ENCODE data around the gene TYW1B.
"Not testable (repeated sequence)": the region's sequence is repeated elsewhere in the genome, so short reads cannot be mapped to it uniquely, and the experiment has no call there.

The TYW1B gene

GRCh38 chr7:72816370-72817157 is 11.4 kb downstream of the TYW1B start:
- not testable (repeated sequence) for DNase-seq

GRCh38 chr7:72810437-72810836 is 17.6 kb downstream of the TYW1B start:
- not testable (repeated sequence) for DNase-seq

GRCh38 chr7:72808511-72808910 is 19.5 kb downstream of the TYW1B start:
- DNase-seq = not testable (repeated sequence)

DNA sequence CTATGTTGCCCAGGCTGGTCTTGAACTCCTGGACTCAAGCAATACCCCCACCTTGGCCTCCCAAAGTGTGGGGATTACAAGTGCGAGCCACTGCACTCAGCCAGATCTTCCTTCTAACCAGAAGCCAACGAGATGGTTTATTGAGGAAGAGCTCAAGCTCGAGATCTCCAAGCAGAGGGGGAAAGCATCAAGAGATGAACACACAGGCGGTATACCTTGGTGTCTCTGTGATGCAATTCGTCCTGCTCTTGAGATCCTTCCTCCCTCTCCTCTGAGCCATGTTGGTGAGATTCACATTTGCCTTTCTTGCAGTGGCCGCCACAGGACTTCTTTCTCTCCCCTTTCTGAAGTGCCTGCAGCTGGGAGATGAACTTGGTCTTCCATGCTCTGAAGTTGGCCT is 21.1 kb downstream of the TYW1B start:
- DNase-seq = not testable (repeated sequence)

GRCh38 chr7:72805526-72806494 is 22.2 kb downstream of the TYW1B start:
- no peak for DNase-seq

DNA sequence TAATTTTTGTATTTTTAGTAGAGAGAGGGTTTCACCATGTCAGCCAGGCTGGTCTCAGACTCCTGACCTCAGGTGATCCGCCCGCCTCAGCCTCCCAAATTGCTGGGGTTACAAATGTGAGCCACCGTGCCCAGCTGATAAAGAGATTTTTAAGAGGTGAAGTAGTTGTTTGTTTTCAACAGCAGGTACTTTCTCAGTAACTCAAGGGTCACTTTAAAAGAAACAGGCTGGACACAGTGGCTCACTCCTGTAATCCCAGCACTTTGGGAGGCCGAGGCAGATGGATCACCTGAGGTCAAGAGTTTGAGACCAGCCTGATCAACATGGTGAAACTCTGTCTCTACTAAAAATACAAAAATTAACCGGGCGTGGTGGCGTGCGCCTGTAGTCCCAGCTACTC is 24.2 kb downstream of the TYW1B start:
- not testable (repeated sequence) for DNase-seq

DNA sequence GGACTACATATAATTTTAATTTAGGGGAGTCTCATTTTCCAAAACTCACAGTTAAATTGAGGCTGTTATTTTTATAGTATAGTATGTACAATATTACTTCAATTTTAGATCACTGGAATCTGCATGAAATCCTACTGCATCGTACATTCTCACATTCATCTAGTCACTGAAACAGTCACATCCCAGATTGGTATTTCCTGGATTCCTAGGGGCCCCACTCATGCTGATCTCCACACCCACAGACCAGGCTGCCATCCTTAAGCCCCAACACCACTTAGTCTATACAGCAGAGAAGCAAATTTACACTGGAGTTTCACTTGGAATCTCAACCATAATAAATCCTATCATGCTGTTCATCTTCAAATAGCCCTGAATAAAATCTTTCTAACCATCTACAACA is 26.4 kb downstream of the TYW1B start:
- DNase-seq = not testable (repeated sequence)

- not testable (repeated sequence) for DNase-seq
Measured at GRCh38 chr7:72795401-72795800, 32.6 kb downstream of the TYW1B start.

DNA sequence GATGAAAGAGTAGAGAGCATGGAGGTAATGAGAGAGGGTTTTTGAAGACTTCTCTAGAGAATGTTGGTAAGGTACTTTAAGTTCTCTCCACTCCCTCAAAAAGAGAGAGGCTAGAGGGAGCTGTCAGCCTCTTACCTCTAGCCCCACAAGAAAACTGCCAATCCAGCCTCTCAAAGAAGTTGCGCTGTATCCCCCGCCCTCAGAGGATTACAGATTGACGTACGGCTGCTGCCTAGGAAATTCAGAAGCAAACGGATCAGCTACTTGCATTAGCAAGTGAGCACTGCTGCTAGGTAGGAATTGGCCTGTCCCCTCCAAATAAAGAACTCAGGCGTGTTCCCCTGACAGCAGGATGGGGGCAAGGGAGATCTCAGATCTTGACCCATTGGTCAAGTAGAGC is 34.2 kb downstream of the TYW1B start:
- no peak for DNase-seq

- DNase-seq = not testable (repeated sequence)
Measured at GRCh38 chr7:72790698-72791060, 37.3 kb downstream of the TYW1B start.

DNA sequence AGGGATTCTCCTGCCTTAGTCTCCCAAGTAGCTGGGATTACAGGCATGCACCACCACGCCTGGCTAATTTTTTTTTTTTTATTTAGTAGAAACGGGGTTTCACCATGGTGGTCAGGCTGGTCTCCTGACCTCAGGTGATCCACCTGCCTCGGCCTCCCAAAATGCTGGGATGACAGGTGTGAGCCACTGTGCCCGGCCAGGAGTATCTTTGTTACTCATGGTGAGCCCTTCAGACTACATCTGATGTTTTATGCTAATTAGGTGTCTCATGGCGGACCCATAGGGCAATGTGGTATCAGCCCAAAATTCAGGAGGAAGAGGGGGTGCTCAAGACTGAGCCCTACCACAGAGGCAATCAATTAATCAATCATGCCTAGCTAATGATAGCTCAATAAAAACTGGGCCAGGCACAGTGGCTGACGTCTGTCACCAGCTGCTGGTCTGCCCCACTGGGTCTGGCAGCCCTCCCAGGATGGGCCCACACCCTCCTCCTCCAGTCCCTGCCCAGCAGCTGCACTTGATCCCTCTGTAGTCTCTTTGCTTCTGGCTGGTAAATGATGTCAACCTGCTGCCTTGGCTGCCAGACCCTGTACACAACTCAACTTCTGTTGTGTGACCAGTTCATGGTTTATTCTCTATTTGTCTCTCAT is 37.8 kb downstream of the TYW1B start:
- not testable (repeated sequence) for DNase-seq

- no peak for DNase-seq
Measured at GRCh38 chr7:72785166-72785955, 42.6 kb downstream of the TYW1B start.

GRCh38 chr7:72783601-72784370 is 44.2 kb downstream of the TYW1B start:
- DNase-seq = not testable (repeated sequence)

- DNase-seq = no peak
Measured at GRCh38 chr7:72781631-72782030, 46.4 kb downstream of the TYW1B start.

DNA sequence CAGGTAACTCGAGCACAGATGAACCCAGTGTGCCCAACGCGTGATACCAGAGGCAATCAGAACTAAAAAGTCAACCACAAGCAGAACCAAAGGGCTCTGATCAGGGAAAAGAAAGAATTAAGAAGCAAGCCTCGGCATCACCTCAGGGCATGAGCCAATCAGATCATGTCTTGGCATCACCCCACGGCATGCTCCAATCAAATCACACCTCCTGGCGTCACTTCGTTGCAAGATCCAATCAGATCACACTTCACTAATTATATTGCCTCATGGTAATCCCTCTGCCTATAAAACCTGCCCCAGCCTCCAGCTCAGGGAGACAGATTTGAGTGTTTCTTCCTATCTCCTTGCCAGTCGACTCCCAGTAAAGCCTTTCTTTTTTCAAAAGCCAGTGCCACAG is 46.8 kb downstream of the TYW1B start:
- no peak for DNase-seq

- not testable (repeated sequence) for DNase-seq
Measured at GRCh38 chr7:72780289-72780894, 47.6 kb downstream of the TYW1B start.

DNA sequence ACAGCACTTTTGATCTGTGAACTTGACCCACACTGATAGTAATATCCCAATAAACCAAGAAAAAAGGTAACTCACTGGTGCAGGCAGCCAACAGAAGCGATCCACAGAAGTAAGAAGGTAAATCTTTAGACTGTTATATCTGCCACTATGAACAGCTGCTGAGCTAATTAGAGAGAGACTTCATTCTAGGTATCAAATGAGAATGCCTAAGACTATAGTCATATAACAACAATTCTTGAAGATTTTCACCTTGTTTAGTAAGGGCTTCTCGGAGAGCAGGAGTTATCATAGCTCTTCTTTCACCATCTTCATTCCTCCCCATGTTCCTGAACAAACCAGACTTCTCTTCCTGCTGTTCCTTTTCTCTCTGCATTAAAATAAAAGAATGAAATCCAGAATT is 50.8 kb downstream of the TYW1B start:
- DNase-seq = not testable (repeated sequence)

GRCh38 chr7:72772627-72773026 is 55.4 kb downstream of the TYW1B start:
- DNase-seq = not testable (repeated sequence)

- DNase-seq = not testable (repeated sequence)
Measured at GRCh38 chr7:72766994-72767393, 61.0 kb downstream of the TYW1B start.

GRCh38 chr7:72760602-72761001 is 67.4 kb downstream of the TYW1B start:
- no peak for DNase-seq

GRCh38 chr7:72754312-72754711 is 73.7 kb downstream of the TYW1B start:
- DNase-seq = no peak

Measured in cortex of kidney (tissue), 1 donor.